SU-DHL-6 (cell line): ENCODE measurements around the gene PXK.

Experiments used
- EZH2phosphoT487 ChIP-seq: fragments of 200-600 bp; sonication (generic), shearing (Covaris generic); conservative IDR thresholded peaks from 2 replicates; pipeline ENCODE4 v1.6.1; 2018; ENCODE audit warnings: mild to moderate bottlenecking, antibody characterized with exemption, low read length, moderate library complexity, mixed read lengths
- TF ChIP-seq, protein P1 (sequence below): fragments of 200-600 bp; sonication (generic); IDR thresholded peaks from one replicate; pipeline ENCODE4 v1.5.1; 2017; ENCODE audit warnings: antibody characterized with exemption, mild to moderate bottlenecking, low read length, moderate library complexity; ENCODE audit not compliant: insufficient read depth, poor library complexity, severe bottlenecking

DNA sequence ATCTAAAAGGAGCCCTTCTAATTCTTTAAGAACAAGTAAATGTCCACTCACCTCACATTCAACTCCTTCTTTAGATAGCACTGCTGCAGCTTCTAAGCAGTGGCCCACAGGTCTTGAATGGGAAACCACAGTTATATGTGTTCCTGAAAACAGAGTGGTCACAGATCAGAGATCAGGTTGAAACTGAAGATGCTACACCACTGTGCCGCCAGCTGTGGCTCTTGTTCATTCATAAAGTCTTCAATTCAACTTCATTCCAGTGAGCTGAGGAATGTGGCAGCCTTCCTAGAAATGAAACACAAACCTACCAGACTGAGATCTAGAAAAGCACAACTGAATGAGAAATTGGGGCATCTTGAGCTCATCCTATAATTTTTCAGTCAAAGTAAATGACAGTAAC lies 97.0 kb downstream of the PXK start:
- TF ChIP-seq, protein P1, sequence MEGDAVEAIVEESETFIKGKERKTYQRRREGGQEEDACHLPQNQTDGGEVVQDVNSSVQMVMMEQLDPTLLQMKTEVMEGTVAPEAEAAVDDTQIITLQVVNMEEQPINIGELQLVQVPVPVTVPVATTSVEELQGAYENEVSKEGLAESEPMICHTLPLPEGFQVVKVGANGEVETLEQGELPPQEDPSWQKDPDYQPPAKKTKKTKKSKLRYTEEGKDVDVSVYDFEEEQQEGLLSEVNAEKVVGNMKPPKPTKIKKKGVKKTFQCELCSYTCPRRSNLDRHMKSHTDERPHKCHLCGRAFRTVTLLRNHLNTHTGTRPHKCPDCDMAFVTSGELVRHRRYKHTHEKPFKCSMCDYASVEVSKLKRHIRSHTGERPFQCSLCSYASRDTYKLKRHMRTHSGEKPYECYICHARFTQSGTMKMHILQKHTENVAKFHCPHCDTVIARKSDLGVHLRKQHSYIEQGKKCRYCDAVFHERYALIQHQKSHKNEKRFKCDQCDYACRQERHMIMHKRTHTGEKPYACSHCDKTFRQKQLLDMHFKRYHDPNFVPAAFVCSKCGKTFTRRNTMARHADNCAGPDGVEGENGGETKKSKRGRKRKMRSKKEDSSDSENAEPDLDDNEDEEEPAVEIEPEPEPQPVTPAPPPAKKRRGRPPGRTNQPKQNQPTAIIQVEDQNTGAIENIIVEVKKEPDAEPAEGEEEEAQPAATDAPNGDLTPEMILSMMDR = no peak
- no peak for TF ChIP-seq EZH2phosphoT487
